Measurements from ENCODE around the gene SCIN. TPM values are rescaled to one million over a fixed set of nuclear protein-coding genes. Genes with fewer than 3 reads are reported as not detected.

SCIN gene
- total and polyA plus RNA-seq, 8 donors = 2.5 to 49.2 (median 7.3) TPM

DNA sequence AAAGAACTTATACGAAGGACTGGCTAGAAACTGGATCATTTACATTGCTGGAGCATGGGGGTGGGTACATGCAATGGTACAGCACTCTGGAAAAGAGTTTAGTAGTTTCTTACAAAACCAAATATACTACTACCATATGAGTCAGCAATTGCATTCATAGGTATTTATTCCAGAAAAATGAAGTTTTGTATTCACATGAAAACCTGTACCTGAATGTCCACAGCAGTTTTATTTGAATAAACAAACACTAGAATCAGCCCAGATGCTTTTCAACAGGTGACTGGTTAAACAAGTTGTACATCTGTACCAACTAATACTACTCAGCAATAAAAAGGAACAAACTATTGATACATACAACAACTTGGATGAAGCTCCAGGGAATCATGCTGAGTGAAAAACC, 3.4 kb downstream of the SCIN start:
- Histone ChIP-seq H3K27me3 (peaks cover 0 to 24% (median 16%) of the 10 kb centered on the region in 3 donors), H3K27ac (no peak overlapping the region), H3K4me1 (peaks cover 8 to 20% (median 18%) of the 10 kb centered on the region in 4 donors), H3K9me3 (no peaks in the 10 kb centered on the region), H3K36me3 (no peaks in the 10 kb centered on the region), H3K4me3 (no peak overlapping the region)
- 73 to 87% (median 81%) methylated on average over 1 of the region's 1 CpG for WGBS, 5 donors
- intact Hi-C loops (cut with DNase I; ENCODE audit: low total_unique reads) = no loop called here
- TF ChIP-seq, protein P1, sequence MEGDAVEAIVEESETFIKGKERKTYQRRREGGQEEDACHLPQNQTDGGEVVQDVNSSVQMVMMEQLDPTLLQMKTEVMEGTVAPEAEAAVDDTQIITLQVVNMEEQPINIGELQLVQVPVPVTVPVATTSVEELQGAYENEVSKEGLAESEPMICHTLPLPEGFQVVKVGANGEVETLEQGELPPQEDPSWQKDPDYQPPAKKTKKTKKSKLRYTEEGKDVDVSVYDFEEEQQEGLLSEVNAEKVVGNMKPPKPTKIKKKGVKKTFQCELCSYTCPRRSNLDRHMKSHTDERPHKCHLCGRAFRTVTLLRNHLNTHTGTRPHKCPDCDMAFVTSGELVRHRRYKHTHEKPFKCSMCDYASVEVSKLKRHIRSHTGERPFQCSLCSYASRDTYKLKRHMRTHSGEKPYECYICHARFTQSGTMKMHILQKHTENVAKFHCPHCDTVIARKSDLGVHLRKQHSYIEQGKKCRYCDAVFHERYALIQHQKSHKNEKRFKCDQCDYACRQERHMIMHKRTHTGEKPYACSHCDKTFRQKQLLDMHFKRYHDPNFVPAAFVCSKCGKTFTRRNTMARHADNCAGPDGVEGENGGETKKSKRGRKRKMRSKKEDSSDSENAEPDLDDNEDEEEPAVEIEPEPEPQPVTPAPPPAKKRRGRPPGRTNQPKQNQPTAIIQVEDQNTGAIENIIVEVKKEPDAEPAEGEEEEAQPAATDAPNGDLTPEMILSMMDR (IDR thresholded peaks at IDR 0.05) = no peak
- TF ChIP-seq POLR2A (IDR thresholded peaks at IDR 0.05) (no peak), EP300 (IDR thresholded peaks at IDR 0.05) (no peak), POLR2AphosphoS5 (IDR thresholded peaks at IDR 0.05) (no peak)
- DNase-seq = no peak

DNA sequence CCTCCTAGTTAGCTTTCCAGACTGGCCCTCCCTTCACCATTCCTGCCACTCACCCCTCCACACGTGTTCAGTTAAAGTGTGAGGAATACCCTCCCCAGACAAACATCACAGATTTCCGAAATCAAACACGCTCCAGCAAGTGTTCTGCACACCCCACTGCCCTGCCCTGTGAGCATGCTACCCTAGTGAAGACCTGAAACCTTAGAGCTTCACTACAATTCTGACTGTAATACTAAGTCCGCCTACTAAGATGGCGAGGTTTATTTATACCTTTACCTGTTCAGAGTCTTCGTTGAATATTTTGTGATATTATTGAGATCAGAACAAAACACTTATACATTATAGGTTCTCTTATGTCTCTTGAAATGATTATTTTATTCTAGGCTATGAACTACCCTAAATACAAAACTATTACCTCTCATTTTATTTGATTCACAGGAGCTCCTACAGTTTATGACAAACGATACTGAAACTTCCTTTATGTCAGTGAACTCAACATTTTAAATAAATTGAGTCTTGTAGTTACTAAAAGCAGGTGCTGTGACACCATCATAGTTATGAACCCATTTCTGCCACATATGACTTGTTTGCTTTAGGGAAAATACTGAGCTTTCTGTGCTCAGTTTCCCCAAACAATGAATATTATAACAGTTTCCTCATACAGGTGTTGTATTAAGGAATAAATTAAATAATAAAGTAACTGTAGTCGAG, 8.6 kb downstream of the SCIN start:
- Histone ChIP-seq H3K4me1 (peaks cover 0 to 3% (median 0%) of the 10 kb centered on the region in 4 donors), H3K9me3 (no peaks in the 10 kb centered on the region), H3K36me3 (no peaks in the 10 kb centered on the region), H3K27ac (no peak overlapping the region), H3K4me3 (no peak overlapping the region), H3K27me3 (no peaks in the 10 kb centered on the region)
- intact Hi-C loops (cut with DNase I; ENCODE audit: low total_unique reads) = no loop called here
- DNase-seq = no peak
- 77 to 88% (median 85%) methylated on average over 8 of the region's 8 CpGs for WGBS, 5 donors
- TF ChIP-seq POLR2A (IDR thresholded peaks at IDR 0.05) (no peak), POLR2AphosphoS5 (IDR thresholded peaks at IDR 0.05) (no peak), EP300 (IDR thresholded peaks at IDR 0.05) (no peak)
- TF ChIP-seq, protein P1 (IDR thresholded peaks at IDR 0.05) = no peak

DNA sequence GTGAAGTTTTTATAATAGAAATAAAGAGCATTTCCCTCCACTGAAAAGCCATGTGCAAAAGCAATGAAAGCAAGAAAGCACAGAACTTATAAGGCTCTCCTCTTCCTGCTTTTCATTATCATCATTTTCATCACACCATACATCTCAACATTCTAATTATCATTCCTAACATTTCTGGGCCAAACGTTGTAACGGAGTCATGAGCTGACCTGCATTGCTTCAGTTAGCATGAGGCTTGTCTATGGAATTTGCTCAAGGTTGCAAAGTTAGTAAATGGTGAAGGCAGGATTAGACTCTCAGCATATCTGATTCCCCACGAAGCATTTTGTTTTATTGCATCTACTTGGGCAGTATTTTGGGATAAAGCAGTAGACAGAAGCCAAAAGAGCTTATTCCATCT, 11.4 kb downstream of the SCIN start:
- TF ChIP-seq POLR2A (IDR thresholded peaks at IDR 0.05) = no peak
- TF ChIP-seq POLR2AphosphoS5 (IDR thresholded peaks at IDR 0.05) = no peak
- TF ChIP-seq, protein P1 (IDR thresholded peaks at IDR 0.05) = no peak
- TF ChIP-seq EP300 (IDR thresholded peaks at IDR 0.05) = no peak
- Histone ChIP-seq H3K36me3 (no peaks in the 10 kb centered on the region), H3K27ac (no peak overlapping the region), H3K27me3 (no peaks in the 10 kb centered on the region), H3K4me3 (no peak overlapping the region), H3K4me1 (peaks cover 0 to 10% (median 4%) of the 10 kb centered on the region in 4 donors), H3K9me3 (no peaks in the 10 kb centered on the region)
- no peak for DNase-seq
- intact Hi-C loops (cut with DNase I; ENCODE audit: low total_unique reads) = no loop called here
- 55 to 77% (median 66%) methylated on average over 3 of the region's 3 CpGs for WGBS, 5 donors

DNA sequence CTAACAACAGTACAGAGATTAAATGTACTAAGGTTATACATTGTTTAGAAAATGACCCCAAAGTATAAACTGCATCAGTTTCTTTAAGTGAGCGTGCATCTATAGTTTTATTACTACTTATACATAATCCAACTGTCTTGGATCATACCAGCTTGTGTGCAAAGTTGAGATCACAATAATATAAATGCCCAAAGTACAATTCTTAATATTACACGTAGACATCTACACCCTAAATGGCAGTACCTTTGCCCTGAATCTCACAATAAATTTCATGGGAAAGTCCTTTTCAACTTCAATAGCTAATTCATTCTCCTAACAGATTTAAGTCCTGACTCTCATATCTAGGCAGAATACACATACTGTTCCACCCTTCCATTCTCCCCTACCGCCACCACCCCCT, 11.8 kb downstream of the SCIN start:
- WGBS, 5 donors = 84 to 91% (median 87%) methylated on average over 3 of the region's 3 CpGs
- peaks cover 0 to 10% (median 4%) of the 10 kb centered on the region in 4 donors for H3K4me1 ChIP-seq
- H3K9me3 ChIP-seq = no peaks in the 10 kb centered on the region
- TF ChIP-seq, protein P1 (IDR thresholded peaks at IDR 0.05) = no peak
- no peak for TF ChIP-seq EP300 (IDR thresholded peaks at IDR 0.05)
- no peak for TF ChIP-seq POLR2A (IDR thresholded peaks at IDR 0.05)
- TF ChIP-seq POLR2AphosphoS5 (IDR thresholded peaks at IDR 0.05) = no peak
- H3K27me3 ChIP-seq = no peaks in the 10 kb centered on the region
- no peak overlapping the region for H3K4me3 ChIP-seq
- H3K27ac ChIP-seq = no peak overlapping the region
- DNase-seq = no peak
- intact Hi-C loops (cut with DNase I; ENCODE audit: low total_unique reads) = no loop called here
- H3K36me3 ChIP-seq = no peaks in the 10 kb centered on the region
